Gastrocnemius medialis (tissue), 4 donors: Measurements from ENCODE around the gene CMTM2. TPM values are rescaled to one million over a fixed set of nuclear protein-coding genes. Genes with fewer than 3 reads are reported as not detected.

Experiments
- ATAC-seq, 2 donors: fragments of 150-250 bp; one replicate each; pipeline ENCODE4 v1.9.1; 2016
- DNase-seq, 2 donors: peaks; one replicate each; pipeline ENCODE4 v3.0.0-alpha.2; 2019
- H3K27ac ChIP-seq, 4 donors: fragments of 200-600 bp; sonication (generic); 1 replicate in 1 of 4; 2 replicates in 3 of 4; pipeline ENCODE4 v1.5.1; 2016 to 2018; ENCODE audit warnings: mild to moderate bottlenecking in 2 of 4, moderate library complexity in 1 of 4
- H3K27me3 ChIP-seq, 3 donors: fragments of 200-600 bp; sonication (generic) in 2 of 3; 1 replicate in 1 of 3; 2 replicates in 2 of 3; pipeline versions ENCODE4 v1.5.1 to v1.6.0; 2016 to 2019; ENCODE audit warnings: mild to moderate bottlenecking in 1 of 3, moderate library complexity in 1 of 3
- H3K36me3 ChIP-seq, 2 donors: fragments of 200-600 bp; sonication (generic) in 1 of 2; one replicate each; pipeline ENCODE4 v1.5.1; 2017 to 2018
- H3K4me1 ChIP-seq, 2 donors: fragments of 200-600 bp; sonication (generic) in 1 of 2; one replicate each; pipeline ENCODE4 v1.5.1; 2016 to 2017; ENCODE audit warnings: mild to moderate bottlenecking in 2 of 2
- H3K4me3 ChIP-seq, 4 donors: fragments of 200-600 bp; sonication (generic) in 3 of 4; 1 replicate in 1 of 4; 2 replicates in 3 of 4; pipeline ENCODE4 v1.5.1; 2016 to 2019; ENCODE audit warnings: mild to moderate bottlenecking in 2 of 4
- H3K9me3 ChIP-seq, 3 donors: fragments of 200-600 bp; sonication (generic) in 2 of 3; 1 replicate in 1 of 3; 2 replicates in 2 of 3; pipeline ENCODE4 v1.5.1; 2016 to 2019
- POLR2A ChIP-seq, 2 donors: fragments of 450-650 bp; IDR thresholded peaks; one replicate each; pipeline ENCODE4 v1.6.1; 2017; ENCODE audit warnings: antibody characterized with exemption in 2 of 2, mild to moderate bottlenecking in 2 of 2, moderate library complexity in 2 of 2
- in situ Hi-C, 4 donors: fragments of 200-750 bp; cut with MboI; loops; one replicate each; pipeline versions ENCODE4 v1.15.0 to v1.8.0; 2017; ENCODE audit warnings: low sequenced_read_pairs in 4 of 4
- intact Hi-C: fragments of 100-400 bp; cut with DNase I; formaldehyde crosslinking; loops from one replicate; pipeline ENCODE4 v1.15.1; 2023; ENCODE audit warnings: low total_unique reads
- total RNA-seq, 4 donors: library from RNA; depleted of rRNA; stranded (reverse); fragments of >200 nt; gene quantifications; one replicate each; pipeline versions ENCODE4 v1.1.0 to v1.2.3, GENCODE V29; 2016
- TF ChIP-seq, protein P1 (sequence below), 5 experiments: fragments of 450-650 bp in 3 of 5; fragments of 200-600 bp in 2 of 5; sonication (generic) in 2 of 5; IDR thresholded peaks in 4 of 5; conservative IDR thresholded peaks in 1 of 5; 1 replicate in 4 of 5; 2 replicates in 1 of 5; pipeline ENCODE4 v1.5.1; 2016 to 2019; ENCODE audit warnings: antibody characterized with exemption in 5 of 5, mild to moderate bottlenecking in 3 of 5, moderate library complexity in 3 of 5

CMTM2 gene
- total RNA-seq, 4 donors from 2014 or later = not detected

GRCh38 chr16:66548868-66549267, 30.4 kb upstream of the CMTM2 start:
- no peak for TF ChIP-seq POLR2A (IDR thresholded peaks at IDR 0.05)
- TF ChIP-seq, protein P1, sequence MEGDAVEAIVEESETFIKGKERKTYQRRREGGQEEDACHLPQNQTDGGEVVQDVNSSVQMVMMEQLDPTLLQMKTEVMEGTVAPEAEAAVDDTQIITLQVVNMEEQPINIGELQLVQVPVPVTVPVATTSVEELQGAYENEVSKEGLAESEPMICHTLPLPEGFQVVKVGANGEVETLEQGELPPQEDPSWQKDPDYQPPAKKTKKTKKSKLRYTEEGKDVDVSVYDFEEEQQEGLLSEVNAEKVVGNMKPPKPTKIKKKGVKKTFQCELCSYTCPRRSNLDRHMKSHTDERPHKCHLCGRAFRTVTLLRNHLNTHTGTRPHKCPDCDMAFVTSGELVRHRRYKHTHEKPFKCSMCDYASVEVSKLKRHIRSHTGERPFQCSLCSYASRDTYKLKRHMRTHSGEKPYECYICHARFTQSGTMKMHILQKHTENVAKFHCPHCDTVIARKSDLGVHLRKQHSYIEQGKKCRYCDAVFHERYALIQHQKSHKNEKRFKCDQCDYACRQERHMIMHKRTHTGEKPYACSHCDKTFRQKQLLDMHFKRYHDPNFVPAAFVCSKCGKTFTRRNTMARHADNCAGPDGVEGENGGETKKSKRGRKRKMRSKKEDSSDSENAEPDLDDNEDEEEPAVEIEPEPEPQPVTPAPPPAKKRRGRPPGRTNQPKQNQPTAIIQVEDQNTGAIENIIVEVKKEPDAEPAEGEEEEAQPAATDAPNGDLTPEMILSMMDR (IDR thresholded peaks at IDR 0.05 in 4 of 5, conservative IDR thresholded peaks at IDR 0.05 in 1 of 5) = no peak
- in situ Hi-C loops (no loop called here), intact Hi-C loops (no loop called here)
- no peak for DNase-seq
- ATAC-seq = no peak
- Histone ChIP-seq H3K36me3 (peaks cover 0 to 5% of the 10 kb centered on the region in 2 donors), H3K4me1 (peaks cover 32 to 33% of the 10 kb centered on the region in 2 donors), H3K27me3 (no peaks in the 10 kb centered on the region), H3K27ac (peak overlapping the region; percentile 83 to 96 (median 90)), H3K4me3 (peak overlapping the region; percentile 77 to 97 (median 88)), H3K9me3 (no peaks in the 10 kb centered on the region)

- Histone ChIP-seq H3K4me1 (peaks cover 32 to 33% of the 10 kb centered on the region in 2 donors), H3K27me3 (no peaks in the 10 kb centered on the region), H3K9me3 (no peaks in the 10 kb centered on the region), H3K4me3 (peak within 1 kb of the TSS; percentile 77 to 97 (median 88)), H3K36me3 (peaks cover 0 to 5% of the 10 kb centered on the region in 2 donors), H3K27ac (peak within 1 kb of the TSS; percentile 83 to 96 (median 90))
- intact Hi-C loops (loop anchor here (2.0 kb wide), 1 partner anchor 33 kb away; no protein-coding TSS in a partner anchor), in situ Hi-C loops (loop anchor here in 2 of 4 donors (5.0 to 10.0 kb wide), 2 partner anchors 32 to 75 kb away; no protein-coding TSS in a partner anchor)
- DNase-seq (peak in 1 of 2 donors; percentile 24), ATAC-seq (peak; percentile 66 to 73)
- TF ChIP-seq, protein P1 (IDR thresholded peaks at IDR 0.05 in 4 of 5, conservative IDR thresholded peaks at IDR 0.05 in 1 of 5) = peak in 2 of 5 experiments; percentile 42 to 53
- TF ChIP-seq POLR2A (IDR thresholded peaks at IDR 0.05) = peak; percentile 35 to 51
Measured at GRCh38 chr16:66549284-66550131, 29.8 kb upstream of the CMTM2 start, which contains the start of gene TK2. TK2 (minus strand) TSS chr16:66550122; CDS start chr16:66550061, 61 bp downstream.

- no peak for ATAC-seq
- Histone ChIP-seq H3K4me1 (peaks cover 32 to 33% of the 10 kb centered on the region in 2 donors), H3K27ac (peak overlapping the region; percentile 86 to 96 (median 92)), H3K4me3 (no peak overlapping the region), H3K27me3 (no peaks in the 10 kb centered on the region), H3K9me3 (no peaks in the 10 kb centered on the region), H3K36me3 (no peaks in the 10 kb centered on the region)
- TF ChIP-seq, protein P1 (IDR thresholded peaks at IDR 0.05 in 4 of 5, conservative IDR thresholded peaks at IDR 0.05 in 1 of 5) = no peak
- TF ChIP-seq POLR2A (IDR thresholded peaks at IDR 0.05) = no peak
- intact Hi-C loops (loop anchor here (2.0 kb wide), 1 partner anchor 35 kb away; no protein-coding TSS in a partner anchor), in situ Hi-C loops (loop anchor here in 2 of 4 donors (5.0 to 10.0 kb wide), 2 partner anchors 34 to 77 kb away; no protein-coding TSS in a partner anchor)
- DNase-seq = no peak
Measured at GRCh38 chr16:66551348-66551759, 27.9 kb upstream of the CMTM2 start.

- Histone ChIP-seq H3K27me3 (no peaks in the 10 kb centered on the region), H3K4me3 (peak overlapping the region; percentile 56 to 78 (median 71)), H3K4me1 (peaks cover 32 to 33% of the 10 kb centered on the region in 2 donors), H3K36me3 (no peaks in the 10 kb centered on the region), H3K9me3 (no peaks in the 10 kb centered on the region), H3K27ac (peak overlapping the region; percentile 86 to 96 (median 92))
- ATAC-seq = no peak
- TF ChIP-seq POLR2A (IDR thresholded peaks at IDR 0.05) = no peak
- TF ChIP-seq, protein P1 (IDR thresholded peaks at IDR 0.05 in 4 of 5, conservative IDR thresholded peaks at IDR 0.05 in 1 of 5) = no peak
- in situ Hi-C loops (loop anchor here in 2 of 4 donors (5.0 to 10.0 kb wide), 2 partner anchors 35 to 77 kb away; no protein-coding TSS in a partner anchor), intact Hi-C loops (loop anchor here (1.0 to 2.0 kb wide), 2 partner anchors 35 to 74 kb away; no protein-coding TSS in a partner anchor)
- no peak for DNase-seq
Measured at GRCh38 chr16:66551788-66552285, 27.4 kb upstream of the CMTM2 start.
